HPDE6-E6E7 (cell line): ENCODE data around the gene CD34.
"Not testable (repeated sequence)": the region's sequence is repeated elsewhere in the genome, so short reads cannot be mapped to it uniquely, and the experiment has no call there.

ENCODE experiments used
- DNase-seq: peaks from one replicate; pipeline ENCODE4 v3.0.0; 2011; ENCODE audit warnings: missing footprints; ENCODE audit errors: extremely low spot score

The CD34 gene

DNA sequence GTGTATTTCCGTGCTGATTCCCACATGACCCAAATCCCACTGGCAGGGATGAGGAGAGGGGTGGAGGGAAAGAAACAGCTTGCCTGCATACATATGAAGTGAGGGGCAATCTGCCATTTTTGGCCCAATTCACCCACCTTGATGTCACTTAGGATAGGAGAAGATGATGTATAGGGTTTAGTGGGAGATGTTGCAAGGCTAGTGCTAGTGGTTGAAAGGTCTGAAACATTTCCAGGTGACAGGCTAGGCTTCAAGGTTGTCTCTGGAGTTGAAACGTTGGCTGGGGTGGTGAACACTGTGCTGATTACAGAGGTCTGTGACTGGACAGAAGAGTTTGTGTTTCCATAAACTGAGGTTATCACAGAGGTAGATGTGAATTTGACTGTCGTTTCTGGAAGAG is 12.1 kb downstream of the CD34 start:
- no peak for DNase-seq

DNA sequence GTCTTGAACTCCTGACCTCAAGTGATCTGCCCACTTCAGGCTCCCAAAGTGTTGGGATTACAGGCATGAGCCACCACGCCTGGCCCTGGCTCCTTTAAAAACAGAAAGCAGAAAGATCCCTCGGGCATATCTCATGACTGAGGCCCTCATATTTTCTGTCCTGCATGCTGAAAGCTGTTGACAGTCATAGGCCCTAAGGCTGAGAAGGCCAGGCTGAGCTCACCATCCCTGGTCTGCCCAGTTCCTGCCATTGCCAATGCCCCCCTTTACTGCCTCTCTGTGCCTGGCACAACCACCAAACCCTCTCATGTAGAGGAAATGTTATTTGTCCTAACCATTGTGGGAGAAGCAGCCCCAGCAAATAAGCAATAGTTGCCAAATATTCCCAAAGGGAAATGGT is 12.7 kb downstream of the CD34 start:
- no peak for DNase-seq

DNA sequence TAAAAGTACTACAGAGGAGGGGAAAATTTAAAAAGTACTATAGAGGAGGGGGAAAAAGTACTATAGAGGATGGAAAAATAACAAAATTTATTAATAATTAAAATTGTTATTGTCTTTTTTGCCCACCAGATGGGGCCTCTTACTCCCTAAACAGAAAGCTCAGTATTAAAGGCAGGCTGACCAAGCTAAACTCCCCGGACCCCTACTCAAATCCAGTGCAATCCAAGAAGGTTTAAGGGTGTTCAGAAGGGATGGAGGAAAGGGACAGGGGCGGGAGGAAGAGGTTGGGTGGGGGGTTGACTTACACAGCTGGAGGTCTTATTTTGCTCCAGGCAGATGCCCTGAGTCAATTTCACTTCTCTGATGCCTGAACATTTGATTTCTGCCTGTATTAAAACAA is 13.7 kb downstream of the CD34 start:
- DNase-seq: no peak

DNA sequence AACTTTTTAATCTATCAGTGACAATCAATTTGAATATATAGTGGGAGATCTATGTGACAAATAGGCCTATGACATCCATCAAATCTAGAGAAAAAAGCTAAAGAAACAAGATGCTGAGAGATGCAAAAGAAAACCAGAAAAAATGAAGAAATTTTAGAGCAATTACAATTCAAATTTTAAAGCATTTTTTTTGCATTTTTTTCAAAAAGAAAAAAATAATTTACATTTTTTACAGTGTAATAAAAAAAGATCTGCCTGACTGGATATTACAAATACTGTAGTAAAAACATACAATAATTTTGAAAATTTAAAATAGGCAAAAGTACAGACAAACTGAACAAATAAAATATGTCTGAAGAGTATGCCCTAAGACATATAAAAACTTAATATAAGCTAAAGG is 14.4 kb downstream of the CD34 start:
- no peak for DNase-seq

DNA sequence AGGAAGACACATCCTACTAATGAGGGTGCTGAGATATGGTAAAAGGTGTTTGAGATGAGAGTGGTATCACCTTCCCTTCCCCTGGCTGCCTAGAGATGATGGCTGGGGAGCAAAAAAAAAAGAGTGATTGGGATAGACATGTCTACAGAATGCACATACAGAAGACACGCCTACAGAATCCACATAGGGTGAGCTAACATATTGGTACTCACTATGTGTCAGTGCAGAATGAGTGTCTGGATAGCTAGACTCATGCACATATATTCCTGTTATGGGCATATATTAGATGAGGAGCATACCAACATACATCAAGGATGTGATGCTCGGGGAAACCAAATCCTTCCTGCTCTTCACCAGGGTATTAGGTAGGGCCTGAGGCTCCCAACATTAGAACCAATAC is 16.2 kb downstream of the CD34 start:
- no peak for DNase-seq

DNA sequence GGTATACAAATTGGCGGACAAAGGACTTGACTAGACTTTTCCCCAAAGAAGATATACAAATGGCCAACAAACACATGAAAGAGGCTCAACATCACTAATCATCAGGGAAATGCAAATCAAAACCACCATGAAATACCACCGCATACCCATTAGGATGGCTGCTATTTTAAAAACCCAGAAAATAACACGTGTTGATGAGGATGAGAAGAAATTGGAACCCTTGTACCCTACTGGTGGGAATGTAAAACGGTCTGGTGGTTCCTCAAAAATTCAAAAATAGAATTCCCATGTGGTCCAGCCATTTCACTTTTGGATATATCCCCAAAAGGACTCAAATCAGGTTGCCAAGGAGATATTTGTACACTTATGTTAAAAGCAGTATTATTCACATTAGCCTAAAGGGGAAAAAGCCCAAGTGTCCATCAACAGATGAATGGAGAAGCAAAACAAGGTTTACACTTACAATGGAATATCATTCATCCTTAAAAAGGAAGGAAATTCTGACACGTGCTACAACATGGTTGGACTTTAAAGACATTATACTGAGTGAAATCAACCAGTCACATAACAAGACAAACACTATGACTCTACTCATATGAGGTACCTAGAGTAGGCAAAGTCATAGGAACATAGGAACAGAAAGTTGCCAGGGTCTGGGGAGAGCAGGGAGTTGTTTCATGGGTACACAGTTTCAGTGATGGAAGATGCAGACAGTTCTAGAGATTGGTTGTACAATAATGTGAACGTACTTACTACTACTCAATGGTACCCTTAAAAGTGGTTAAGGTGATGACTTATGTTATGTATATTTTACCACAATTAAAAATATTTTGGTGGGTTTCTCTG is 17.0 kb downstream of the CD34 start:
- DNase-seq: no peak

DNA sequence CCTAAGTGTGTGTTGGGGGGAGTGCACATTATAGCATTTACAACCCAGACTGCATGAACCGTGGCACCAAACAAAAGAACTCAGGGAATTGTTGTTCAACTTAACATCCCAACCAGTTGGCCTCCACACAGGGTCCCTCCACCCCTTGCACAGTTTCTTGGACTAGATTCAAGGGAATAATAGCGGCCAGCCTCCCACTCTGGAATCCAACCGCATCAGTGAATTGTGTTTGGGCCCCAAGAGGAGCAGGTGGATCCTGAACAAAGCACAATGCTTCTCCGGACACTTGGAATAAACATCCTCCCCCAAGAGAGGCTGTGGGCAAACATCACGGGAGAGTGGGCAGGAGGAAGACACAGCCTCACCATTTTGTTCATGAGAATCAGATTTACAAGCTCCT is 18.2 kb downstream of the CD34 start:
- DNase-seq: no peak

DNA sequence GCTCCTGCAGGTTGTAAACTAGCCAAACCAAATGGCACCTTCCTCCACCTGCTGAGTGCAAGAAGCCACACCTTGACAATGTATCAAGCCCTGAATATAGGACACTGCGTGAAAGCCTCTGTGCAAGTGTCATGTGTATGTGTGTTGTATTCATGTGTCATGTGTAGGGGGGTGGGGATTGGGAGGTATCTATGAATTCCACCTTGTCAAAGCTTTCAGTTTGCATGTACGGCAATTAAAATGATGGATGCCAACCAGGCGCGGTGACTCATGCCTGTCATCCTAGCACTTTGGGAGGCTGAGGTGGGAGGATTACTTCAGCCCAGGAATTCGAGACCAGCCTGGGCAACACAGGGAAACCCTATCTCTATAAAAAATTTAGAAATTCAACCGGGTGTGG is 19.8 kb downstream of the CD34 start:
- no peak for DNase-seq

DNA sequence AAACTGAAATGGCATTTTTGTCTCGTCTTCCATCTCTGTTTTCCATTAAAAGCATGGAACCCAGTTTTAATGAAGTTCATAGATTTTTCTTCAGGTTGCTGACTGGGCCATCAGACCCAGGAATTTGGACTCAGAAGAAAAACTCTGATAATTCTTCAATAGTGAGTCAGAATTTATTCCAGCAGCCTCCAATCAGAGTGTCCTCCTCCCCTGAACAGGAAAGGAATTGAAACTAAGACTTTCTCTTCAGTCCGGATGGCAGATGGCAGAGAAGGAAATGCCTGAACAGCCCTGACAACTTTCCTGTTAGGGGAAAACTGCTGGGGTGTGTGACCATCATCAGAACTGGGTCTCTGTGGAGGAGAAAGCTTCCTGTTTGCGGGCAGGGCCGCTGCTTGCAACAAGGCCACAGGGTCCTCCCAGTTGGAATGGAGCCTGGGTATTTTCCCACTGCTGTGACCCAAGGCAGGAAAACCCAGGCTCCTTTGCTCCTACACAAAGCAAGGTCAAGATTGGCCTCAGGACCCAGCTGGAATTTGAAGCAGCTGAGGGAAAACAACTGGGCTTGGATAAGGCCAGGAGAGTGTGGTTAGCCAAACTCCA is 20.7 kb downstream of the CD34 start:
- DNase-seq: no peak

DNA sequence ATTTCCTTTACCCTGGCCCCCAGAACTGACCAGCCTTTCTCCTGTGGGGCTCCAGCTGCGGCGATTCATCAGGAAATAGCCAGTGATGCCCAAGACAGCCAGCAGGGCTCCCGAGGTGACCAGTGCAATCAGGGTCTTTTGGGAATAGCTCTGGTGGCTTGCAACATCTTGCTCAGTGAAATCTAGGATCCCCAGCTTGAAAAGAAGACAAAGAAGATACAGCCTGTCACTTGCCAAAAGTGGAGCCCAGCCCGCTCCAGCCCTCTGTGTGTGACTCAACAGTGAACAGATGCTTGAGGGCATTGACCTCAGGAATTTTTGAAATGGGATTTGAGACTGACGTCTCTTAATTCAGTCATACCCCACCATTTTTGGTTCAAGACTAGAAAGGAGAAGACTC is 22.3 kb downstream of the CD34 start:
- DNase-seq: no peak

DNA sequence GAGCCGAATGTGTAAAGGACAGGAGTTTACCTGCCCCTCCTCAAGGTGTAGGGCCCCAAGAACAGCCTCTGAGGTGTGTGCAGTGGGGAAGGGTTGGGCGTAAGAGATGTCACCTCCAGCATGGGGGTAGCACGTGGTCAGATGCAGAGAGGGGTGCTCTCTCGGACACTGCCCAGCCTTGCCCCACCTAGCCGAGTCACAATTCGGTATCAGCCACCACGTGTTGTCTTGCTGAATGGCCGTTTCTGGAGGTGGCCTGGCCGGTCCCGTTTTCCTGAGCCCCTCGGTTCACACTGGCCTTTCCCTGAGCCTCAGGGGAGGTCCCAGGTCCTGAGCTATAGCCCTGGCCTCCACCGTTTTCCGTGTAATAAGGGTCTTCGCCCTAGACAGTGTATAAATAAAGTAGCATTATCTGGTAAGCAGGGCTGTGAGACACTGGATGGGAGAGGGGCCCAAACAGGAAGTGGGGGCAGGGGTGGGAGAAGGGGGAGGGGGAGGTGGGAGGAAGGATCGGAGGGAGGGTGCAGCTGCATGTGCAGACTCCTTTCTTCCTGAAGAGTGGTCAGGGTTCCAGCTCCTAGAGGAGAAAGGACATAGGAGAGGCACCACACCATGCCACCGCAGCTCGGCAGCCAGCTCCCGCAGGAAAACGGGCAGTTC is 23.3 kb downstream of the CD34 start:
- DNase-seq: no peak

DNA sequence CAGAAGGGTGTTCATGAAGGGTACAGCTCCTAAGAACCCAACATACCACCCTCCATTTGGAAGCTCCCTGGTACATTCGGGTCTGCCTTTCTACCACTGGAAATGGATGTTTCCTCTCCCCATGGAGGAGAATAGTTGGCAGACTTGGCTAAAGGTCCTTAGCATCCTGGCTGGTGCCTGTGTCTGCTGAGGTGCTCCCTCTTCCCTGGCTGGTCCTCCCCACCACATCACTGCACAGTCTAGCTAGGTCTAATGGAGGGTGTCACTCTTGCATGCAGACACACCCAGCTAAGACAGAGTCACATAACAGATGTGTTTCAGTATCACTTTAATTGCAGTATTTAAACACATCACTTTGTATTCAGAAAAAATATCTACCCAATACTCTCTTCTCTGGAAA is 24.7 kb downstream of the CD34 start:
- no peak for DNase-seq

DNA sequence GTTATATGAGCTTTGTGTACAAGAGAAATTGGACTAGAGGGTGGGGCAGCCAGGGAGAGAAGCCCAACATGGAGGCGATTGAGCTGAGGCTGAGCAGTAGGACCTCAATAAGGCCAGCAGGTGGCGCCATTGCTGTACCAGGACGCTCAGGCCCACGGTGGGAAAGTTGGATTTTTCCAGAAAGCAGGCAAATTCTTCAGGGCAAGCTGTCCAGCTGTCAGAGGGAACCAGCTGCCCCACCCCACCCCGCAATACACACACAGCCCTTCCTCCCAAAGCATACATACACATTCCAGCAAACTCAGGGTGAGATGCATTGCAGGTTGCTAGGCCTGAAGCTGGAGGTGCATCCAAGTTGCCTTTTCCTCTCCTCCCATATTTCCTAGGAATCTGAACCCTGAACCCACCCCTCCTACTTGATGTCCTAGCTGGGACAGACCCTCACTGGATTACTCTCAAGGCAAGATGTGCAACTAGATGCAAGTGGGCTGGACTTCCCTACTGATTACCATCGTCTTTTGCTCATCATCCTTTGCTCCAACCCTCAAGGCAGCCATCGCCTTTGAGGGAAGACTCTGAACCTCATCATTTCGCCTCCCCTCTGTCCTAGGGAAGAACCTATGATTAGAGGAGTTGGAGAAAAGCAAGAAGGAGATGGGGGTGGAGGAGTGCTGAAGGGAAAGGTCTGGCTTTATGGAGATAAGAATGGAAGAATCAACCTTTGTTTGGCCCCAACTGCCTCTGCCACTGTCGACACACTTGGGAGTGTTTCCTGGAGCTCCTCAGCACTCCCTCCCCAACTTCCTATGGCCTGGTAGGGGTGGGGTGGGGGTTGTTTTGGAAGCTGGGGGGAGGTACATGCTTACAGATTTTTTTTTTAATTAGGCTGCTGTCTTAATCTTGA is 25.5 kb downstream of the CD34 start:
- peak; percentile 75 for DNase-seq

DNA sequence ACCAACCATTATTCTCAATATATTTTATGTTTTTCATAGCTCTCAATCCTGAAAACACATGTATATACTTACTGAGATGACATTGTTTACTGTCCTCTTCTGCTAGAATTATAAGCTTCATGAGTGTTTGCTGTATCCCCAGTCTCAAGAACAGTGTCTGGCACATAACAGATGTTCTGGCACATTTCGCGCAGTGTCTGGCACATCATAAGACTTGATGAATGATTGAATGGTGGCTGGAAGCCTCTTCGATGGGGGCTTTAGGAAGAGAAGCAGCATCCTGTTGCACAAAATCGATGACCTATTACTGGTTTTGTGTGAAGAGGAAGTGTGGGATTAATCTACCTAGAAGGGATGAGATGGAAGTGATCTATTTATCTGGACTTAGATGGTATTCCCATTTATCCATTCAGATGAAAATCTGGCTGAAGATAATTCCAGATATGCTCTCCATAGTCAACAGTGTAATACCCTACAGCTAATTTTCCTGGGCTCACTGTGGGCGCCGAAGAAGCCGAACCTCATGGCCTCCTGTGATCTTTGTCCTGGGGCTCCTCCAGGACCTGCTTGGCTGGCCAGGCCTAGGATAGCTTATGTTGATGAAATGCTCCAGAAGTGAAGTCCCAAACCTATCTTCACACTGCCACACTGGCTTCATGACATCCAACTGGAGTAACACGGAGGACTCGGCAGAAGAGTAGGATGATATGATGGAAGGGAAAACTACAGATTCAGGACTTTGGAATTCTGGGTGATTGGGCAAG is 26.5 kb downstream of the CD34 start:
- no peak for DNase-seq

DNA sequence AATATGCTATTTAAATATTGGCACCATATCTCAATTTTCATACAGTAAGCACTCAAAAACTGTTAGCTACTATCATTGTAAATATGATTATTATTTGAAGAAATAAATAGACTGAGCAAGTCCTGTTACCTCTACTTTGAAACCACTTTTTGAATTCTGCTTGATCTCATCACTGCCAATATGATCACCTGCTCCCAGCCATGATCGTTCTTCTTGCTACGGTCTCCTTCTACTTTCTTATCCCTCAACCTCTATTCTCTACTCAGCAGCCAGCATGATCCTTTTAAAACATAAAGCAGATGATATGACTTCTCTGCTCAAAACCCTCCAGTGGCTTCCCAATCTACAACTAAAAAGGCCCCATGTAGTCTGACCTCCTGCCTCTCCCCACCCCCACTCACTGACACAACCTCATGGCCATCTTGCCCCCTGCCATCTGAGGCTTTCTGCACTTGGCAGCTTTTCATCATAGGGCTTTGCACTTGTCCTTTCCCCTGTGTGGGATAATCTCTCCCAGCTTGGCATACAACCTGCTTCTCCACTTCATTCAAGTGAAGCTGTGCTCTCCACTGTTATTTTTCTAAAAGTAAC is 27.2 kb downstream of the CD34 start:
- DNase-seq: no peak

DNA sequence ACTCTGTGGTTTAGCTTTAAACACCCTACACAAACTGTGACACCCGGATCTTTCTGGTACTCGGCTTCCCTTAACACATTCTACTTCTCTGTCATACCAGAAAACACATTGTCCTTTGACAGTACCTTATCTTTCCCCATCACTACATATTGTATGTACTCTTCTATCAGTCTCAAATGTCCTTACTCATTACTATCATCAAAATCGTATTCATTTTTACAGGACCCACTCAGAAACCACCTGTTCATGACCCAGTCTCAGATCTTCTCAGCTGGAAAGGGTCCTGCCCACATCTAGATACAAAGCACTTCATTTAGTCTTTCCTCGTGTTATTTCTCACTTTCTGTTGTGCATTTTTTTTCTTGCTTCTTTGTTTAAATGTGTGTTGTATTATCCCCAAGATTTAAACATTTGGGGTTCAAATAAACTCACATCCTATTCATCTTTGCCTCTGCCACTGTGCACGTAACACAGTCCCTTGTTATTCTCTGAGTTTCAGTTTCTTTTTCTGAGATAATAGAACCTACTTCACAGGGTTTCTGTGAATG is 27.7 kb downstream of the CD34 start:
- DNase-seq: no peak

DNA sequence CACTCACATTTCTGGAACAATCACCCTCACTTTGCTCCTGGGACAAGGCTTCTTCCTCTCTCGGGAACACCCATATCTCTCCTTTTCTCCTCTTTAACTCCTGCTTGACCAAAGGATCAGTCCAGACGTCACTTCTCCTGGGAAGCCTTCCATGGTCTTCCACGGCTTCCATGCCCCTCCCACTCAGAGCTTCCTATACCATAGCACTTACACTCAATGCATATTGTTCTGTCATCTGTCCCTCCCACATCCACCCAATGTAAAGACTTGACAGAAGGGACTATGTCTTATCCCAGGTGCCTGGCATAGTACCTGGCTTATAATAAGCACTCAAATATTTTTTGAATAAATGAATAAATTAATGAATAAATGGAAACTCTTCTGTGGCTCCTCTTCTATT is 28.2 kb downstream of the CD34 start:
- DNase-seq: no peak

DNA sequence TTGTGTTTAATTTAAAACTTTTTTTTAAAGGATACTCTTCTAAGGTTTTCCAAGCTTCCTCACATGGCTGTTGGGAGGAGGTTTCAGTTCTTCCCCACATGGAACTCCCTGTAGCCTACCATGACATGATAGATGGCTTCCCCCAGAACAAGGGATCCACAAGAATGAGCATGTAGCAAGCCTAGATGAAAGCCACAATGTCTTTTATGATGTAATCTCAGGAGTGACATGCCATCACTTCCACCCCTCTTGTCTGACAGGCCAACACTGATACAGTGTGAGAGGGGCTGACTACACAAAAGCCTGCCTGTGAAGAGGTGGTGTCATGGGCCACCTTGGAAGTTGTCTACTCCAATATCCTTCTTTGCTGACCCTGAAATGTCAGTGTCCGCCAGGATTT is 32.0 kb downstream of the CD34 start:
- no peak for DNase-seq

DNA sequence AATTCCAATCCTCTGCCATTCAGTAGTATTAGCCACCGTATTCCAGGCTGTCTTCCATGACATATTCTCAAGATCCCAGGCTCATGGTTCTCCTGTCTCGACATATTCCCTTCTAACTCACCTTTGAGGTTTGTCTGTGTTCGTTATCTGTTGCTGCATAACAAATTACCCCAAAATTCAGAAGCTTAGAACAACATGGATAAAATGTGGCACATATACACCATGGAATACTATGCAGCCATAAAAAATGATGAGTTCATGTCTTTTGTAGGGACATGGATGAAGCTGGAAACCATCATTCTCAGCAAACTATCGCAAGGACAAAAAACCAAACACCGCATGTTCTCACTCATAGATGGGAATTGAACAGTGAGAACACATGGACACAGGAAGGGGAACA is 33.0 kb downstream of the CD34 start:
- not testable (repeated sequence) for DNase-seq

DNA sequence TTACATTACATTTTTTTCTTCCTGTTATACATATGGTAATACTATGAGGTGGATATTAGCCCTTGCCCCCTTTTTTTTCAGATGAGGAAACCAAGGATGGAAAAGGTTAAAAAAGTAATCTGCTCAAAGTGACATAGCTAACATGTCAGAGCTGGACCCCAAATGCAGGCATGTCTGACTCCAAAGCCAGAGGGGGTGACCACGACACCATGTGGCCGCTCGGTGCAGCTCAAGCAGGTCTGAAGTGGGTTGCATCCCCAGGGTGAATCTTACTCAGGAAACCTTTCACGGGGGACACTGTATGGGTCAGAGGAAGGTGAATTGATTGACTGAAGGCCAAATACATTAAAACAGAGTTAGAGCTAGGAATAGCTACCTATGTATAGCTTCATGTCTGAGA is 34.8 kb downstream of the CD34 start:
- no peak for DNase-seq

DNA sequence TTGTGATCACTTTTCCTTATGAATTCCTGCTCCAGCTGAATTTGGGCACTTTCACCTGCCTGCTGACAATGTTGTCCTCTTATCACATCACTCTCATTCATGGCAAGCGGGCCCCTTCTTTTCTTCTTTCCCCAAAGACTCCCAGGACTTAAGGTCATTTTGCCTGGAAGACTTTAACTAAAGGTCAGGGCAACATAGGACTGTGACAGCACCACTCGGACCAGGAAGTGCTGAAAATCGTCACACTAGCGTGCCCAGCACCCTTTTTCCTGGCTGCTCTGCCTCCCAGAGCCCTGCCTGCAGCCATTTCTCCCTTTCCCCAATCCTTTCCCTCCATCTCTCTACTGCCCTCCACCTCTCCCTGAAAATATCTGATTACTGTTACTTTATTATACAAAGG is 35.4 kb downstream of the CD34 start:
- DNase-seq: no peak
